ENCODE measurements around the gene ZFYVE1. TPM values are rescaled to one million over a fixed set of nuclear protein-coding genes. Genes with fewer than 3 reads are reported as not detected.
"Not testable (repeated sequence)": the region's sequence is repeated elsewhere in the genome, so short reads cannot be mapped to it uniquely, and the experiment has no call there.

The ZFYVE1 gene
- total RNA-seq, 1 experiment from 2014 or later = 10.8 TPM

DNA sequence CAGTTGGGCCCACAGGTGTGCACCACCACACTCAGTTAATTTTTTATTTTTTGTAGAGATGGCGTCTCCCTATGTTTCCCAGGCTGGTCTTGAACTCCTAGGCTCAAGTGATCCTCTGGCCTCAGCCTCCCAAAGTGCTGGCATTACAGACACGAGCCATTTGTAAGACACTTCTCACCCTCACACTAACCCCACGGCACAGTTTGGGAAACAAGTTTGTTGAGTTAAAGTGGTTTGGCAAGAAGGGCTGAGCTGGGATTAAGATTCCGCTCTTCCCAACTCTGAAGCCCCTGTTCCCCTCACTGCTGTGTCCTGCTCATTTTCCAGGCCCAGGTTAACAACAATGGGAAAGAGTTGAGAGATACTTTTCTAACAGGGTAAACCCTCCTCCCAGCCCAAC, 65.9 kb downstream of the ZFYVE1 start:
- DNase-seq (ENCODE audit: low spot score) = not testable (repeated sequence)

DNA sequence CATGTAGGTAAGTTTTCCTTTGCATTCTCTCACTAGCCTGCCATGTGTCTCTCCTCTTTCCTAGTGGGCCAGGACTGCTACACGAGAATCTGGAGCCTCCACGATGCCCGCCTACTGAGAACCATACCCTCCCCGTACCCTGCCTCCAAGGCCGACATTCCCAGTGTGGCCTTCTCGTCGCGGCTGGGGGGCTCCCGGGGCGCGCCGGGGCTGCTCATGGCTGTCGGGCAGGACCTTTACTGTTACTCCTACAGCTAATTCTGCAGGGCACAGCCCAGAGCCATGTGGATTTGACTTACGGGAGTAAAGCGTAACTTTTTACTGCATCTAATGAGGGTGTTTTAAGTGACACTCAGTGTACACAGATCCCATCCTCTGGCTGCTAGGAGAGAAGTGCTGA, 68.4 kb downstream of the ZFYVE1 start:
- DNase-seq (ENCODE audit: low spot score) = no peak

DNA sequence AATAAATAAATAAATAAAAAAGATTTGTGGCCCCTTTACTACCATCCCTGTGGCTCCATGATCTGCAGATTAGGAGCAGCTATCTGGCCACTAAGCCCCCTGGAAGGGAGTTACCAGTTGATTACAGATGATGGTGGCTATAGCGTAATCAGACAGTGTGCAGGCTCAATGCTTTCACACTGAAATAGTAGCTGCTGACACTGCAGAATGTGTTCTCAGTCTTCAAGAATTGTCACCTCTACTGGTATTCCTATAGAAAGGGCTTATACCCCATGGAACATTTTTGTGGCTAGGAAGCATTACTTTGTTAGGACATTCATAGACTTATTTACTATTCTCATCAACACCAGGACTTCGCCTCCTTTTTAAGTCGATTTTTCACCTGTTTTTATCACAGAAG, 69.7 kb downstream of the ZFYVE1 start:
- DNase-seq (ENCODE audit: low spot score) = no peak

DNA sequence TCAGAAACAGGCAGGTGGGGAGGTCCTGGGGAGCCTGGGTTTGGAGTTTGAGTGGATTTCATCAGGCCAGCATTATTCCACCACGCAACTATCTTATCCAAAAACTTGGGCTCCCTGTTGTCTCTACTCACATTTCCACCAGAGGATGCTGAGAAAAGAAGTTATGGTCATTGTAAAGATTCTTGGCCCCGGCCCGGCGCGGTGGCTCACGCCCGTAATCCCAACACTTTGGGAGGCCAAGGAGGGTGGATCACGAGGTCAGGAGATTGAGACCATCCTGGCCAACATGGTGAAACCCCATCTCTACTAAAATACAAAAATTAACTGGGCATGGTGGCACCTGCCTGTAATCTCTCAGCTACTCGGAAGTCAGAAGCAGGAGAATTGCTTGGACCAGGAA, 70.2 kb downstream of the ZFYVE1 start:
- DNase-seq (ENCODE audit: low spot score) = not testable (repeated sequence)

DNA sequence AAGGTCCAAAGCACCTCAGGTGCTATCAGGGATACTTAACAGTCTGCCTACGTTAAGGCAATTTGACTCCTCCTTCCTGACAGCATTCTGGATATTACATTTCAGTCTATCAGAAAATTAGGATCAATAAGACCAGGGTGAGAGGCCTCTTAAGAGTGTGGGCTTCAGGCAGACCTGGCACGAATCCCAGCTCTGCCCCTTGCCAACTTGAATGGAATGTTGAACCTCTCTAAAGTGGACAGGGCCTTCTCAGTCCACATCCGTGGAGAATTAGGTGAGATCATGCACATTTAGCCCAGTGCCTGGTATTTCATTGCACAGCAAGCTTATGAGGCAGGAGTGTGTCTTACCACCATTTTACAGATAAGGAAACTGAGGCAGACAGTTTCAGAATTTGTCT, 74.7 kb downstream of the ZFYVE1 start:
- no peak for DNase-seq (ENCODE audit: low spot score)

DNA sequence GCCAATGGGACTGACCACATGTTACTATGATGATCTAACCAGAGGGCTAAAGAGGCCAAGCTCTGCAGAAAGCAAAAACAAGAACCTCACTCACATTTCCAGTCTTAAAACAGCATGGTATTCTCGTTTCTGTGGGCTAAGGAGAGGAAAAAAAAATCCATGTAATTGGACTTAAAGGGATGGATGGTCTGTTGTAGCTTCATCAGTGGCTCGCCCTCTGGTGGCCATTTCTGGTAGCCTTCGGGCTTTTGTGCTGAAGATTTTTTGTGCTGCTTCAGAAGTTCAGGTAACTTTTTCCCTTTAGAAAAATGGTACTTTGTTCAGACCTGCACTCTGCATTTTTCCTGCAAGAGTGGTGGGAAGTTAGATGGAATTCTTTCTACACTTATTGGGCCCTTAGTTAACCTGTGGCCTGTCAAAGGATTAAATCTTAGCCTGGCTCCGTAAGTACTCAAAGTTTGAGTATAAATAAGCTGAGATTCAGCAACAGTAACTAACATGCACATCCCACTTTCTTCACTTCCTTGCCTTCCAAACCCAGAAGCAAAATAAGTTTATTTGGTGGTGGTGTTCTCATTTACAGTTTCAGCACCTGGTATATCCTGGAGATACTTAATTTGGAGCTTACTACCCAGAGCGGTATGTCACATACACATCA, 78.3 kb downstream of the ZFYVE1 start:
- DNase-seq (ENCODE audit: low spot score) = peak; percentile 60

DNA sequence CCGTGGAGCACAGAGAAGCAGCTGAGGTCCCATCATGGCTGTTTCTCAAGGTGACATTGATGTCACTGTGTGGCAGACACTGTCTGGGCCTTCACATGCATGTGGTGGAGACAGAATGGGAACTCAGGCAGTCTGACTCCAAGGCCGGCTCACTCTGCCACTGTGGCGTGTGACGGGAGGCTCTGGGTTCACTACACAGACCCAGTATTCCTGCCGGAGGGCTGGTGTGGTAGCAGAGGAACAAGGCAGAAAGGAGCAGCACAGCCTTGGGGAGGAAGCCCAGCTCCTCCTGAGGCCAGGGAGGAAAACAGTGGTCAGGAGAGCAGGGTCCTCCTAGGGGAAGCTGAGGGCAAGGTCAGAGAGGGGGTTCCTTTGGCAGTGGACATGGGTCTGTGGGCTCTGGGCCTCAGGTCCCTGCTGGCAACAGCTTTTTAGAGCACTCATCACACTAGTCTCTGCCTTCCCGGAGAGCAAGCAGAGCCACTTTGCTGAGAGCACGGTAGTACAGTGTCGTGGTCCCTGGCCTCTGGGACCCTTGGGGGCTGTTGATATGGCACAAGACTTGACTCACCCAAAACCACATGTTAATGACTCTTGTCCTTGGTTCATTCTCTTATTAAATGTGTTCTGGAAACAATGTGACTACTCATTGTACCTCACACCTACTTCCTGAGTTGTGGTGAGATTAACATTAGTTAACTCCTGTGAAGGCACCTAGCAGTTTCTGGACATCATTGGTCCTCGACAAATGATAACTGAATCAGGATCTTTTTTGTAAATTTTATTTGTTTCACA, 79.3 kb downstream of the ZFYVE1 start:
- peak; percentile 32 for DNase-seq (ENCODE audit: low spot score)

DNA sequence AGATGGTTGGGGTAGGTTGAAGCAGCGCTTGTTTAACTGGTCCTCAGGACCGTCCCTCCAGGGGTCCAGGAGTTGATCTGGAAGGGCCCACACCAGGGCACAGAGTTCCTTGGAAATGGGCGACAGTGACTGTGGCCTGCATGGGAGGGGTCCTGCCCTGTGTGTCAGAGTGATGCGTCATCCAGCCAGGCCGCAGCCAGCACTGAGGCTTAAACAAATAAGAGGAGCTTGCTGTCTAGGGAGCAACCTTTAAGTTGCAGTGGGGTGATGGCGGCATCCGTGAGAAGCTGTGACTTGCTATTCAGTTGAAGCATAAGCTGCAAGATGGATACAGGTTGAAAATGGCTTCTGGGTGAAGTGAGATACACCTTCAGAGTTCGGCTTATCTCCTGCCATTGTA, 80.4 kb downstream of the ZFYVE1 start:
- peak; percentile 39 for DNase-seq (ENCODE audit: low spot score)

DNA sequence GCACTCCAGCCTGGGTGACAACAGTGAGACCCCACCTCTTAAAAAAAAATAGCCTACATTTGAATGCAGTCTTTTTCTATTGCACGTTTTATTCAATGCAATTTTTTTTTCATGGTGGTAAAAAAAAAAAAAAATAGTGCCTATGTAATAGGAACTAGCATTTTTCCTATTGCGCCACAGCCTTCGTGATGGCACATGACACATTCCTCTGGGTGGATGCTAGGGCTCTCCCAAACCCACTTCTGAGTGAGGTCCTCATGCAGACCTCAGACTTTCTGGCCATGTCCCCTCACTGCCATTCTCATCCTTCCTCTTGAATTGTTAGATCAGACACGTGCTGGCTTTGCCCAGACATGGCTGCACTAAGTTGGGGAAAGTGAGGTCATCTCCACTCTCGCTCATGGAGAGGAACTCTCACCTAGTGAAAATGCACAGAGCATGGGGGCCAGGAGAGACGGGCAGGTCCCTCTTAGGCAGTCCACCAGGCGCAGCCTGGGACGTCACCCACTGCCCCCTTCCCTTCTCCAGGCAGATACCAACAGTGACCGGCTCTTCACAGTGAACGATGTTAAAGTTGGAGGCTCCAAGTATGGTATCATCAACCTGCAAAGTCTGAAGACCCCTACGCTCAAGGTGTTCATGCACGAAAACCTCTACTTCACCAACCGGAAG, 81.4 kb downstream of the ZFYVE1 start:
- no peak for DNase-seq (ENCODE audit: low spot score)

DNA sequence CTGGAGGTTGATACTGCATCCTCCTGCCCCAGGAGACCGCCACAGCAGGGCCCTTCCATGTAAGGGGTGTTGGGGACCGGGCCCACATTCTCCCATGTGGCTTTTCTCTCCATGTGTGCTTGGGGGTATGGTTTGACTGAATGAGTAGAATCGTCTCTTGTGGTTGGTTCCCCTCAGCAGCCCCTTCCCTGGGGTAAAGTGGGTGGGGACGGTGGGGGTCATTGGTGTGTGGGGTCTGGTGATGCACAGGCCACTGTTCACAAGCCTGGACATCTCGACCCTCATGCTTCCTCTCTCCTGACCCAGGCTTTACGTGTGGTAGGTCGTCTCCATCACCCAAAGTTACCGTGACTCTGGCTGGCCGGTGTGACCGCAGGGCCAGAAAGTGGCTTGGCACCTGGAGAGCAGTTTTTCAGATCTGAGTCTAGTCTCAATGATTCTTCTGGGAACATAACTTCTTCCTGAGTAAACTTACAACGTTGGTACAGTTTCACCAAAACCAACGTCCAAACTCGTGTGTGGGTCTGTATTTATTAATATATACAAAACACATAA, 83.0 kb downstream of the ZFYVE1 start:
- DNase-seq (ENCODE audit: low spot score) = no peak

DNA sequence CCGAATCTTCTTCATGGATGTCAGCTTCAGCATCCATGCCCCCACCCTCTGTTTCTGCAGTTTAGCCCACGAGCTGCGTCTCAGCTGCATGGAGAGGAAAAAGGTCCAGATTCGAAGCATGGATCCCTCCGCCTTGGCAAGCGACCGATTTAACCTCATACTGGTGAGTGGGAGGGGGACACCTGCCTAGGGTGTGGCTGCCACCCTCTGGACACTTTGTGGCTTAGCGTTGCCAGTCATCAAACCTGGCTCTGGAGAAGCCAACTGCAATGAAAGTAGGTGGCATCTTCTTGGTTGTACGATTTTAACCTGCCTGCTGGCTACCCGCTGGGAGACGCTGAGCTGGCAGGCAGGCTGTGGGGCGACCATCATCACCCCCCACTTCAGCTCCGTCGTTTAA, 84.0 kb downstream of the ZFYVE1 start:
- DNase-seq (ENCODE audit: low spot score) = no peak

DNA sequence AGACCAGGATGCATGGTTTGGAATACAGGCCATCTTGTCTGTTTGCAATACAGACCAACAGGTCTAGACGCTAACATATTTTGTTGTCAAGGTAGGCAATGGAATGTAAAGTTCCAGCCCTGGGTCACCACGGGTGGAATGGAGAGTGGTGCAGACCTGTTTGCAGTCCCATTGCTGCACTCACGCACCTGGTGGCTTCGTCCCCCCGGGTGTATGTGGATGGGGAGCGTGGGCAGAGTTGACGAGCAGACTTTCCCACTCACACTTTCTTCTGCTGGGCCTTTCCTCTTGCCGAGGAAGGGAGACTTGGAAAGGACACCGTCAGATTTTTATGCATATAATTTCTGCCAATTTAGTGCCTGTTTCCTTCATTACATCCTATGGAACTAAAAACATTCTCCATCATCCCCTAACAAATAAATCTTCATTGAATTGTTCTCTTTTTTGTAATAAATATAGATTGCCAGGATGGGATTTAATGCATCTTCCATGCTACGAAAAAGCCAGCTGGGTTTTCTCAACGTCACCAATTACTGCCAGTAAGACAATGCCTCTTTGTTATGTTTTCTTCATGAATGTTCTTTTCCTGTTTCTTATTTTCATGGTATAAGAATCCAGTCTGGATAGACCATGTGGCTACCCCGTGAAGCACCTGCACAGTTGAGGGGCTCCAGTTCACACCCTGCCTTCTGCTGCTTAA, 85.5 kb downstream of the ZFYVE1 start:
- no peak for DNase-seq (ENCODE audit: low spot score)

DNA sequence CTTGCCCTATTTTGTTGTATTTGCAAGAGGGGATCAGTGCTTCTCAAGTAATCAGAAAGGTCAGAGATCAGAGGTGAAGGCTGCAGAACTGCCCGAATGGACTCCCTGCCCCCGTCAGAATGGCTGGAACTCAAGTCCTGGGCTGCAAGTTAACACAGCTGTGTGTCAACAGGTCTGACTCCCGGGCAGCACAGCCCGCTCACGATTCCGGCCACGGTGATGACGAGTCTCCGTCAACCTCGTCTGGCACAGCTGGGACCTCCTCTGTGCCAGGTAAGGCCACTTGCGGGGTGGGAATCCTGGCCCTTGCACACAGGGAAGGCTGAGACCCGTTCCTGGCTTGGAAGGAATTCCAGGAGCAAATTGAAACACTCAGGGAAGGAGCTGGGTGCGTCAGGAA, 87.3 kb downstream of the ZFYVE1 start:
- no peak for DNase-seq (ENCODE audit: low spot score)

DNA sequence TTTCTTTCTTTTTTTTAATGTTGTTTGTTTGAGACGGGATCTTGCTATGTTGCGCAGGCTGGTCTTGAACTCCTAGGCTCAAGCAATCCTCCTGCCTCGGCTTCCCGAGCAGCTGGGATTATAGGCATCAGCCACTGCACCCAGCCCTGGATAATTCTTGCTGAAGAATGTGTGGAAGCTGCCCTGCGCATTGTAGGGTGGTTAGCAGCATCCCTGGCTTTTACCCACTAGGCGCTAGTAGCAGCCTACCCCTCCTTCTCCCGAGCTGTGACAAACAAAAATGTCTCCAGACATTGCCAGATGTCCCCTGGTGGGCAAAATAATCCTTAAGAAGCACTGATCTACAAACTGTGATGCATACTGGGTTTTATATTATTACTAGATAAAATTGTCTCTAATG, 94.0 kb downstream of the ZFYVE1 start:
- no peak for DNase-seq (ENCODE audit: low spot score)

DNA sequence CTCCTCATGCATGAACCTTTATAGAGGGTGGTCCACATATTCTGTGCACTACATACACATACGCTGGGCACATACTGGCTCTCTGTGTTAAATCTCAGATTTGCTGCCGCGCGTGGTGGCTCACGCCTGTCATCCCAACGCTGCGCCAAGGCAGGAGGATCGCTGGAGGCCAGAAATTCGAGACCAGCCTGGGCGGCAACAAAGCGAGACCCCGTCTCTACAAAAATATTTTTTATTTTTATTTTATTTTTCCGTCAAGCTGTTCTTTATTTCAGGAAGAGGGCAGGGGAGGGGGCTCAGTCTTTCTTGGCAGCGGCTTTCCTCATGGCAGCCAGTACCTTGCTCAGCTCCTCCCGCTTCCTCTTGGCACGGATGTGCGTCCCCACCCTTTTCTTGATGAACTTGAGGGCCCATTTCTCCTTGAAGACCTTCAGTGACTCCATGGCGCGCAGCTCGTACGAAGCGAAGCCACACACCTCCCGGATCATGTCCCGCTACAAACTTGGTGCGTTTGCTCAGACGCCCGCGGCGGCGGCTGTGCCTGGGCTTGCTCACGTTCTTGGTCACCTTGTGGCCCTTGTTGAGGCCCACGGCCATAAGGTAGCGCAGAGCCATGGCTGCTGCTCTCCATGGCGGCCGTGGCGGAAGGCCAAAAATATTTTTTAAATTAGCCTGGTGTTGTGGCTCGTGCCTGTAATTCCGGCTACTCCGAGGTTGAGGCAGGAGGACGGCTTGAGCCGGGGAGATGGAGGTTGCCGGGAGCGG, 97.4 kb downstream of the ZFYVE1 start:
- no peak for DNase-seq (ENCODE audit: low spot score)

DNA sequence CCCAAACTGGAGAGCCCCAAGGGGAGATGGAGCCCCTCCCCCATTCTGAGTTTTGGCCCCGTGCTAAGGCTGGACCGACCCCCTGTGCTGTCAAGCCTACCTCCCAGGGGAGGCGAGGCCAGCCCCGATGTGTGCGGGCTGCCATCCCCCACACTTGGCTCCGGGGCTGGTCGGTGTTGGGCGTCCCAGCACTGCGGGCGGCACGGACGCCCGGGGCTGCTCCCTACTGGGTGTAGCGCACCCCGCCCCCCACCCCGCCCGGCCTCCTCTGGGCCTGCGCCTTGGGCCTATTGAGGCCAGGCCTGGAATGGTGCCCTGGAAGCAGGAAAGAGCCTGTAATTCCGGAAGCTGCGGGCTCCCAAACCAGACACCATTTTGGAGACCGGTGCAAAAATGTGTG, 98.0 kb downstream of the ZFYVE1 start:
- no peak for DNase-seq (ENCODE audit: low spot score)

DNA sequence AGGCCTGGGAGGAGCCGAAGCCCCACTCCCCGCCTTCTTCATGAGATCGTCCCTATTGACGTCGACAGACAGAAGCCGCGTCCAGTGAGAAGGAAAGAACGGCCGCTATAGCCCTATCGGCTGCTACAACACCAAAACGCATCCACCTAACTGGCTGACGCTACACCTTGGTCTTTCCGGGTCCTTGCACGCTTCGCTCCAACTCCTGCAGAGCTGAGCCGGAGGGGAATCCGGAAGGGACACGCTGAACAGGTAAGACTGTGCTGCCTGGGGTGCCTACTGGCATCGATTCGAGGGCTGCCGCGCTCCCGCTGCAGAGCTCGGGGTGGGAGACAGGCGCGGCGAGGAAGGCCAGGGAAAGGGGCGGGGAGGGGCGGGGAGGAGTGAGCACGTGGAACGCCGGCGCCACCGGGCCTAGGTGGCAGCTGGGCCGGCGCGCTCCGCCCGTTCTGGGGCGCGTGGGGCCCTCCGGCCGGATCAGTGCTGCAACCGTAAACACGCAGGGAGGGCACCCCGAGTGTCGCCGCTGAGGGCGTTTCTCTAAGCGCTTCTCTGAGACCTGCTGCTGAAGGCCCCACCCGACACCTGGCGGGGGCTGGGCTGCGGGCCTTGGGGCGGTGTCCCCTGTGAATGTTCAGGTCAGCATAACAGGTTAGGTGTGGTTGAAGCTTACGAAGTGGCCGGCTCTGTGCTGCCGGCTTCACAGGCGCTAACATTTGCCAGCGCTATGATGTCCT, 100.4 kb downstream of the ZFYVE1 start, which contains the start of gene DCAF4:
TSS of gene DCAF4 (plus strand) at position 173 of the 737 bp plus-strand sequence. CDS start 11,515 bp downstream, outside the sequence.
- peak; percentile 99 for DNase-seq (ENCODE audit: low spot score)

DNA sequence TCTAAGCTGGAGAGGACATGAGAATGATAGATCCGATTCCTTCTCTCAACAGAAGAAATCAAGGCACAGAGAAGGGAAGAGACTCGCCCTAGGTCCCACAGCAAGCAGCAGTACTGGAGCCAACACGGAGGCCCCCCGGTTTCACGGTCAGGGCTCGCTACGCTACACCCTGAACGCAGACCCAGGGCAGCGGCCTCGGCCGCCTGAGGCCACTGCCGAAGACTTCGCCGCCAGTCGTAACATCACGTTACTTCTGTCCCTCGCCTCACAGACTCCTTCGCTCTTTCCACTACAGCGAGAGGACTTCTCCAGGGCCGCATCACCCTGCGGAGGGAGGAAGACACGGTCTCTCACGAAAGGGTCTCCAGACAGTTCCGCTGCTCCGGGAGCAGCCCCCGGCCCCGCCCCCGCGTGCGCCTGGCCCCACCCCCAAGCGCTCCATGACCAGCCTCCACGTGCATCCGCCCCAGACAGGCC, 101.1 kb downstream of the ZFYVE1 start:
- no peak for DNase-seq (ENCODE audit: low spot score)

DNA sequence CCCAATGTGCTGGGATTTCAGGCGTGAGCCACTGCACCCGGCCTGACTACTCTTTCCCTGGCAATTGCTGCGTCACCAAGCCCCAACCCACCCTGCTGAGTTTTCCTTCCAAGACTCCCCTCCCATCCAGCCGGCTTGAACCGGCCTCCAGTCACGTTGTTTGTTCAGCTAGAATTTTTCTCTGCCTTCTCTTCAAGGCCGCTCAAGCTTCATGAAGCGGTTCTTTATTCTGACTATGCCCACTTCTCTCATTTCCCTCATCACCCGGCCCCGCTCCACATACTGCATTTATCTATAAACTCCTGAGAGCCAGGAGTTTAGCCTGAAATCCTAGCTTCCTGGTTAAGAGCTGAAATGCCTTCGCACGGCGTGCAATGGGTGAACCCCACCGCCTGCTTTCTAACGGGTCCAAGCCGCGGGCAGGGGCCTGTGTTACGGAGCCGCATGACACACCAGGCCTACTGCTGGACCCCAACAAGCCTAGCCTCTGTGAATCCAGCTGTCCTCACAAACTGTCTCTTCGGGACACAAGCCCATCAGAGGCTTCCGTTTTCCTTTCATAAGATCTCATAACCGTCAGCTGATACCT, 101.6 kb downstream of the ZFYVE1 start:
- DNase-seq (ENCODE audit: low spot score) = no peak

DNA sequence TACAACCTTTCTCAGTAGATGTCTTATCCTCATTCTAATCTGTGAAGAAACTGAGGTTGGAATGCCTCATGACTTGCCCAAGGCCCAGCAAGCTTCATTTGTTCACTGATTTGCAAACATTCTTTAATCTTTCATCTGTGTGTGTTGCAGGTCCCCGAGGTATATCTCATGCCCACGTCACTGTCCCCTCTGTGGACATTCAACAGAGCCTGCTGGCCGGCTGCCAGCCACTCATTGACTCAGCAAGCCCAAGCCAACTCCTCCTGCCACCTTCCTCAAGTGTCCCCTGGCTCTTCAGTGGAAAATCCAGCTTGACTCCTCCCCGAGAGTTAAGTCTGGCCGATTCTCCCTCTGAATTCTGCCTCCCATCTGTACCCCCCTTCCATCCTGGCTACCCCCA, 102.6 kb downstream of the ZFYVE1 start:
- no peak for DNase-seq (ENCODE audit: low spot score)

Measured in A172 (cell line).